HL-60 (cell line): ENCODE data around the gene TEX54.
"Not testable (repeated sequence)": the region's sequence is repeated elsewhere in the genome, so short reads cannot be mapped to it uniquely, and the experiment has no call there.

Experiments used
- DNase-seq, 2 experiments: peaks; one replicate each; pipeline ENCODE4 v3.0.0-alpha.2; 2010 to 2020; ENCODE audit warnings: low read depth in 1 of 2, low spot score in 1 of 2
- H3K27ac ChIP-seq: fragments of 250-450 bp; sonication (Bioruptor Pico); replicated peaks from 2 replicates; pipeline ENCODE4 v1.5.1; 2020; ENCODE audit warnings: mild to moderate bottlenecking, moderate library complexity
- H3K27me3 ChIP-seq: fragments of 250-450 bp; sonication (Bioruptor Pico); 2 replicates; pipeline ENCODE4 v1.5.1; 2021; ENCODE audit warnings: mild to moderate bottlenecking, moderate library complexity; ENCODE audit not compliant: insufficient read depth, poor library complexity, severe bottlenecking
- H3K4me3 ChIP-seq: replicated peaks from 2 replicates; pipeline ENCODE4 v1.5.1; 2011; ENCODE audit warnings: mild to moderate bottlenecking, control low read depth, low read length; ENCODE audit not compliant: insufficient read depth
- CTCF ChIP-seq: IDR thresholded peaks from one replicate; pipeline ENCODE4 v1.5.1; 2011; ENCODE audit warnings: low read length, control low read depth, inconsistent platforms; ENCODE audit not compliant: insufficient read depth
- GABPA ChIP-seq: IDR thresholded peaks from 2 replicates; pipeline ENCODE4 v1.6.1; 2012; ENCODE audit warnings: low read depth
- POLR2AphosphoS5 ChIP-seq: IDR thresholded peaks from 2 replicates; pipeline ENCODE4 v1.6.1; 2012; ENCODE audit warnings: low read depth
- REST ChIP-seq: IDR thresholded peaks from 2 replicates; pipeline ENCODE4 v1.6.1; 2012; ENCODE audit warnings: low read depth; ENCODE audit not compliant: insufficient replicate concordance
- SPI1 ChIP-seq: IDR thresholded peaks from 2 replicates; pipeline ENCODE4 v1.6.1; 2012; ENCODE audit warnings: low read depth, mild to moderate bottlenecking, borderline replicate concordance

Gene TEX54

GRCh38 chr11:62846177-62846576 is 13.5 kb upstream of the TEX54 start:
- Histone ChIP-seq H3K27me3 (no peaks in the 10 kb centered on the region), H3K27ac (no peak overlapping the region), H3K4me3 (no peak overlapping the region)
- TF ChIP-seq REST (no peak), SPI1 (no peak), POLR2AphosphoS5 (no peak), GABPA (no peak), CTCF (no peak)
- DNase-seq = no peak

- Histone ChIP-seq H3K27ac (no peak overlapping the region), H3K27me3 (no peaks in the 10 kb centered on the region), H3K4me3 (no peak overlapping the region)
- DNase-seq = no peak
- TF ChIP-seq REST (no peak), POLR2AphosphoS5 (no peak), GABPA (no peak), SPI1 (no peak), CTCF (no peak)
Measured at GRCh38 chr11:62844154-62844553, 11.5 kb upstream of the TEX54 start.

GRCh38 chr11:62843466-62843865 is 10.8 kb upstream of the TEX54 start:
- H3K27me3 ChIP-seq = no peaks in the 10 kb centered on the region
- no peak overlapping the region for H3K27ac ChIP-seq
- TF ChIP-seq POLR2AphosphoS5 (no peak), SPI1 (no peak), CTCF (no peak), GABPA (no peak)
- no peak overlapping the region for H3K4me3 ChIP-seq
- DNase-seq = no peak

GRCh38 chr11:62842891-62843290 is 10.2 kb upstream of the TEX54 start:
- H3K27me3 ChIP-seq, DNase-seq, H3K4me3 ChIP-seq, H3K27ac ChIP-seq: not testable (repeated sequence)
